ENCODE data around the gene SNW1.
A peak's percentile ranks its signal among the peaks of the same experiment; 100 is the strongest.

- peak; percentile 57 for TF ChIP-seq CTCF (IDR thresholded peaks at IDR 0.05)
- TF ChIP-seq SIN3A (IDR thresholded peaks at IDR 0.05; ENCODE audit: borderline replicate concordance, insufficient read depth, low read depth, low read length) = no peak
- TF ChIP-seq POLR2AphosphoS5 (IDR thresholded peaks at IDR 0.05; ENCODE audit: low read depth, low read length) = no peak
- TF ChIP-seq REST (IDR thresholded peaks at IDR 0.05; ENCODE audit: insufficient read depth in 1 of 2, low read depth in 2 of 2, low read length in 1 of 2) = no peak
- no peak for TF ChIP-seq TCF7L2 (IDR thresholded peaks at IDR 0.05; ENCODE audit: low read depth, low read length)
These were observed 53.6 kb downstream of the SNW1 start for GRCh38 chr14:77707355-77707723.

Data from Panc1 (cell line).